Activated naive CD8-positive, alpha-beta T cell treated with anti-CD3 and anti-CD28 coated beads for 36 hours (primary cell): ENCODE data around the gene SLITRK3. TPM values are rescaled to one million over a fixed set of nuclear protein-coding genes. Genes with fewer than 3 reads are reported as not detected.
A peak's percentile ranks its signal among the peaks of the same experiment; 100 is the strongest.

Experiments
- DNase-seq: peaks from one replicate; pipeline ENCODE4 v3.0.0; 2021
- H3K27ac Mint-ChIP-seq: one replicate; pipeline ENCODE4 v1.8.0; 2022; ENCODE audit warnings: mild to moderate bottlenecking, moderate library complexity, mixed read lengths
- H3K27me3 Mint-ChIP-seq: one replicate; pipeline ENCODE4 v1.8.0; 2022; ENCODE audit warnings: mild to moderate bottlenecking, mixed read lengths
- H3K36me3 Mint-ChIP-seq: one replicate; pipeline ENCODE4 v1.8.0; 2021; ENCODE audit warnings: mild to moderate bottlenecking, mixed read lengths
- H3K4me1 Mint-ChIP-seq: one replicate; pipeline ENCODE4 v1.8.0; 2021; ENCODE audit warnings: mixed read lengths
- H3K4me3 Mint-ChIP-seq: one replicate; pipeline ENCODE4 v1.8.0; 2022; ENCODE audit warnings: mild to moderate bottlenecking, moderate library complexity, mixed read lengths
- H3K9me3 Mint-ChIP-seq: one replicate; pipeline ENCODE4 v1.8.0; 2022; ENCODE audit warnings: mixed read lengths
- total RNA-seq, 2 experiments: library from RNA; stranded (reverse); gene quantifications; one replicate each; pipeline ENCODE4 v1.2.3, GENCODE V29; 2021

SLITRK3 gene
- total RNA-seq, 2 experiments from 2014 or later, result not detected

- H3K27me3 Mint-ChIP-seq, result peaks cover 63% of the 10 kb centered on the region
Measured at GRCh38 chr3:165197481-165197800, 1.3 kb upstream of the SLITRK3 start.

GRCh38 chr3:165196577-165197480 is 645 bp upstream of the SLITRK3 start:
- Mint-ChIP-seq H3K27me3 (peaks cover 68% of the 10 kb centered on the region), H3K4me3 (peak overlapping the region; percentile 66), H3K4me1 (peaks cover 16% of the 10 kb centered on the region), H3K9me3 (peaks cover 4% of the 10 kb centered on the region), H3K36me3 (no peaks in the 10 kb centered on the region), H3K27ac (no peak overlapping the region)
- DNase-seq, result no peak

More at GRCh38 chr3:165197481-165197800, 1.3 kb upstream of the SLITRK3 start:
- Mint-ChIP-seq H3K4me1 (peaks cover 16% of the 10 kb centered on the region), H3K4me3 (no peak overlapping the region), H3K27ac (no peak overlapping the region), H3K9me3 (peaks cover 4% of the 10 kb centered on the region), H3K36me3 (no peaks in the 10 kb centered on the region)
- DNase-seq, result no peak

- no peaks in the 10 kb centered on the region for H3K36me3 Mint-ChIP-seq
- H3K9me3 Mint-ChIP-seq, result peaks cover 4% of the 10 kb centered on the region
- peaks cover 16% of the 10 kb centered on the region for H3K4me1 Mint-ChIP-seq
- DNase-seq, result no peak
- no peak overlapping the region for H3K27ac Mint-ChIP-seq
- H3K4me3 Mint-ChIP-seq, result no peak overlapping the region
- H3K27me3 Mint-ChIP-seq, result peaks cover 68% of the 10 kb centered on the region
Measured at GRCh38 chr3:165195241-165195639, 944 bp downstream of the SLITRK3 start.

DNA sequence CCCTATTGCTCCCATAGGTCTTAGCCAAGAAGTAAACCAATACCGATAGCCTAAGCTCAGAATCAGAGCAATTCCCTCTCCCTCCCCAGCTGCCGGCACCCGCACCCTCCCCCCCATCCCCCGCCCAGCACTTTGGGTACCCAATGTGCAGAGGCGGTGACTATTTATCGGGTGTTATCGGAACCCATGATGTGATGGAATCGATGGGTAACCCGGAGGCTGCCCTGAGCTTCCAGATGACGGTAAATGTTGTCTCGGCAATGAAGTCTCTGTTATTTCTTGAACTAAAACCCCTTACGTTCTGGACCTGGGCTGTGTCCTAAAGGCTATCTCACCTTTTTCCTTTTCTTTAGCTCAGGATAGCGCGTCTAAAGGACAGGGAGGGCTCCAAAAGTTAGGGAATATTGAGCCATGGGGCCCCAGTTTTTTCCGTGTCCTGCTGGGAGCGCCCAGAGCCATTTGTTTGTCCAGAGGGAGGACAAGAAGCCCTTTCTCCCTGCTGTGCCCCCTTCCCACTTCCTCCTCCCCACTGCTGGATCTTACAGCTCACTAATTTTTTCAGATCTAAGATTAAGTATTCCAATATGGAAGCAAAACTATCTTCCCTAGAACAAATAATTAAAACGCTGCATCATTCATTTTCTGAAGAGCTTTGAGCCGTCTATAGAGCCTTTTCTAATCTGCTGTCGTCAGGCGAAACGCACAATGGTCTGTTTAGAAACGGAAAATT is 1.5 kb downstream of the SLITRK3 start:
- DNase-seq, result no peak
- Mint-ChIP-seq H3K9me3 (peaks cover 4% of the 10 kb centered on the region), H3K27ac (no peak overlapping the region), H3K4me3 (no peak overlapping the region), H3K4me1 (peaks cover 16% of the 10 kb centered on the region), H3K36me3 (no peaks in the 10 kb centered on the region), H3K27me3 (peaks cover 70% of the 10 kb centered on the region)

- H3K36me3 Mint-ChIP-seq, result no peaks in the 10 kb centered on the region
- H3K4me1 Mint-ChIP-seq, result peaks cover 16% of the 10 kb centered on the region
- H3K27me3 Mint-ChIP-seq, result peaks cover 70% of the 10 kb centered on the region
- no peak for DNase-seq
- H3K27ac Mint-ChIP-seq, result no peak overlapping the region
- H3K4me3 Mint-ChIP-seq, result no peak overlapping the region
- H3K9me3 Mint-ChIP-seq, result peaks cover 4% of the 10 kb centered on the region
Measured at GRCh38 chr3:165193366-165194254, 2.6 kb downstream of the SLITRK3 start.

- no peak overlapping the region for H3K27ac Mint-ChIP-seq
- DNase-seq, result no peak
- H3K27me3 Mint-ChIP-seq, result peaks cover 65% of the 10 kb centered on the region
- no peaks in the 10 kb centered on the region for H3K36me3 Mint-ChIP-seq
- peaks cover 4% of the 10 kb centered on the region for H3K9me3 Mint-ChIP-seq
- peaks cover 16% of the 10 kb centered on the region for H3K4me1 Mint-ChIP-seq
- no peak overlapping the region for H3K4me3 Mint-ChIP-seq
Measured at GRCh38 chr3:165192610-165193192, 3.5 kb downstream of the SLITRK3 start.

GRCh38 chr3:165191491-165191890 is 4.7 kb downstream of the SLITRK3 start:
- peaks cover 11% of the 10 kb centered on the region for H3K4me1 Mint-ChIP-seq
- H3K4me3 Mint-ChIP-seq, result no peak overlapping the region
- peaks cover 53% of the 10 kb centered on the region for H3K27me3 Mint-ChIP-seq
- peaks cover 4% of the 10 kb centered on the region for H3K9me3 Mint-ChIP-seq
- no peak overlapping the region for H3K27ac Mint-ChIP-seq
- no peak for DNase-seq
- H3K36me3 Mint-ChIP-seq, result no peaks in the 10 kb centered on the region

DNA sequence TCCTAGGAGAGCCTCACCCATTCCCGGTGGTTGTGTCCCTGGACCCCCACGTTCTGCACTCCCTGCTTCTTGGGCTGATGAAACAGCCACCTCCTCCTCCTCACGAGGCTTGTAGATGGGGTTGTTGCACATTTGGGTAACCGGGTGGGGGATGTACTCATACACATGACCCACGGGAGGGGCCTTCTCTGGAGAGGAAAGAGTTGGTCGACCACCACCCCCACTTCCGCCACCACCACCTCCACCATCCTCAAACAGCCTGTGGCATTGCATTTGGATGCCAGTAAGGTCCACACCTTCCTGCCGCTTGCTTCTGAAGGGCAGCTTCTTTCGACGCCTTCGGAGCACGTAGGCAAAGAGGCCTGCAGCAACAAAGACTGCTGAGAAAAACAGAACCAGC is 7.7 kb downstream of the SLITRK3 start:
- no peak overlapping the region for H3K27ac Mint-ChIP-seq
- no peak for DNase-seq
- no peaks in the 10 kb centered on the region for H3K36me3 Mint-ChIP-seq
- no peak overlapping the region for H3K4me3 Mint-ChIP-seq
- peaks cover 30% of the 10 kb centered on the region for H3K27me3 Mint-ChIP-seq
- no peaks in the 10 kb centered on the region for H3K4me1 Mint-ChIP-seq
- no peaks in the 10 kb centered on the region for H3K9me3 Mint-ChIP-seq

GRCh38 chr3:165185707-165186327 is 10.4 kb downstream of the SLITRK3 start:
- Mint-ChIP-seq H3K9me3 (no peaks in the 10 kb centered on the region), H3K27me3 (peaks cover 11% of the 10 kb centered on the region), H3K4me3 (no peak overlapping the region), H3K4me1 (no peaks in the 10 kb centered on the region), H3K36me3 (no peaks in the 10 kb centered on the region), H3K27ac (no peak overlapping the region)
- peak; percentile 24 for DNase-seq

DNA sequence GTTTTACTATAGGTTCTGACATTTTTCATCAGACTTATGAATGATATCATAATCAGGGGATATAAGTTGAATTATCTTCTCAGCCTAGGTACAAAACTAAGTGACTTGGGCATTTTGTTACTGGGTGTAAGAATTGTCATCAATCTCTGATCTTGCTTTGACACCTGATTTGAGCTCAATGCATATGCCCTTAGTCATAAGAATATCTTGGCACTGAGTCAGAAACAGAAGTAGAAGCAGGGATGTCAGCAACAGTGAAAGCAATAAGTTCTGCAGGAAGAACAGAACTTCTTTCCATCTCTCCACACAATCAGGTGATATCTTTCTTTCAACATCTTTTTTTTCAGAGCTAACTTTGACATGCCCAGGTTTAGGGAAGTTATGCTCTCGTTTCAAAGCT is 14.6 kb downstream of the SLITRK3 start:
- H3K4me1 Mint-ChIP-seq, result no peaks in the 10 kb centered on the region

GRCh38 chr3:165170236-165170635 is 25.9 kb downstream of the SLITRK3 start:
- DNase-seq, result no peak
- Mint-ChIP-seq H3K4me1 (no peaks in the 10 kb centered on the region), H3K27ac (no peak overlapping the region), H3K9me3 (peaks cover 3% of the 10 kb centered on the region), H3K36me3 (no peaks in the 10 kb centered on the region), H3K4me3 (no peak overlapping the region), H3K27me3 (no peaks in the 10 kb centered on the region)

More for the DNA sequence above, 14.6 kb downstream of the SLITRK3 start:
- Mint-ChIP-seq H3K27ac (no peak overlapping the region), H3K36me3 (no peaks in the 10 kb centered on the region), H3K27me3 (peaks cover 7% of the 10 kb centered on the region), H3K9me3 (no peaks in the 10 kb centered on the region), H3K4me3 (no peak overlapping the region)
- DNase-seq, result no peak

GRCh38 chr3:165169368-165169767 is 26.8 kb downstream of the SLITRK3 start:
- no peaks in the 10 kb centered on the region for H3K4me1 Mint-ChIP-seq
- H3K27ac Mint-ChIP-seq, result no peak overlapping the region
- no peak overlapping the region for H3K4me3 Mint-ChIP-seq
- H3K36me3 Mint-ChIP-seq, result no peaks in the 10 kb centered on the region
- DNase-seq, result no peak
- peaks cover 3% of the 10 kb centered on the region for H3K9me3 Mint-ChIP-seq
- H3K27me3 Mint-ChIP-seq, result no peaks in the 10 kb centered on the region

- Mint-ChIP-seq H3K36me3 (no peaks in the 10 kb centered on the region), H3K27ac (no peak overlapping the region), H3K4me1 (no peaks in the 10 kb centered on the region), H3K4me3 (no peak overlapping the region), H3K9me3 (peaks cover 3% of the 10 kb centered on the region), H3K27me3 (no peaks in the 10 kb centered on the region)
- no peak for DNase-seq
Measured at GRCh38 chr3:165162883-165163282, 33.3 kb downstream of the SLITRK3 start.

DNA sequence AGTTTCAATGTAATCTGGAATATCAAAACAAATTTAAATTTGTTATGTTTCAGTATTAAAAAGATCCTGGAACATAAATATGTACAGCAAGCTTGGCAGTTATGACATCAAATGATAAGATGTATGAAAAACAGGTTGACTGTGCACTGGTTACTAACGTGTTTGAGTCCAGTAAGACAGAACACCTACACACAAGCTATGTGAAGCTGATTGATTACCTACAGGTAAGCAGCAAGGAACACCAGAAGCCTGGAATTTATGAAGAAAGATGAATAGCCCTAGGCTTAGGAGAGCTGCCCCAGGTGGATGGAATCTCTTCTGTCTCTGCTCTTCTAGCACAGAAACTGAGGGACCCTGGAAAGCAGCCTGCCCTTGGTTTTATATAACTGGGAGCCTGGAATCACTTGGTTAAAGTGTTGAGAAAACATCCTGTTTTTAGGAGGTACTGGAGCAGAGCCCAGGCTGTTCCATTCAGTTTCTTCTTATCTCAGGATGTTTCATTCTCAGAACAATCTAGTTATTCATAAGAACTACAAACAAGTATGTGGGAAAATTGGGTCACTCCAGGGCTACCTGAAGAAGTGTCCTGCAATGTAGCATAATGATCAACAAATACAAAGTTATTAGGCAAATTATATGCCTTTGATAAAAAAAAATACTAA is 36.3 kb downstream of the SLITRK3 start:
- no peak overlapping the region for H3K4me3 Mint-ChIP-seq
- peaks cover 2% of the 10 kb centered on the region for H3K9me3 Mint-ChIP-seq
- no peak for DNase-seq
- H3K27me3 Mint-ChIP-seq, result no peaks in the 10 kb centered on the region
- H3K36me3 Mint-ChIP-seq, result no peaks in the 10 kb centered on the region
- no peaks in the 10 kb centered on the region for H3K4me1 Mint-ChIP-seq
- no peak overlapping the region for H3K27ac Mint-ChIP-seq
